HG02759 (cell line): ENCODE results near the gene CD2.

ENCODE experiments used
- ATAC-seq: cut with Tn5 transposase; IDR thresholded peaks from one replicate; pipeline ENCODE4 v1.9.1; 2021; ENCODE audit warnings: mild to moderate bottlenecking, moderate library complexity; ENCODE audit not compliant: unreplicated experiment

The CD2 gene

GRCh38 chr1:116817582-116818064, 63.4 kb downstream of the CD2 start:
- ATAC-seq, result peak; percentile 72
